GM19099 (cell line): ENCODE results near the gene SNAI3.

Experiments used
- POLR2A ChIP-seq: IDR thresholded peaks from 3 replicates; pipeline ENCODE4 v1.6.1; 2011; ENCODE audit warnings: low read depth; ENCODE audit not compliant: insufficient read length; ENCODE audit errors: extremely low read depth

The SNAI3 gene

GRCh38 chr16:88724855-88725555 lies 38.7 kb upstream of the SNAI3 start:
- no peak for TF ChIP-seq POLR2A

GRCh38 chr16:88723911-88724310 lies 37.6 kb upstream of the SNAI3 start:
- no peak for TF ChIP-seq POLR2A

GRCh38 chr16:88723507-88723887 lies 37.2 kb upstream of the SNAI3 start:
- no peak for TF ChIP-seq POLR2A

GRCh38 chr16:88722784-88723506 lies 36.6 kb upstream of the SNAI3 start:
- no peak for TF ChIP-seq POLR2A

GRCh38 chr16:88721815-88722755 lies 35.8 kb upstream of the SNAI3 start:
- no peak for TF ChIP-seq POLR2A

GRCh38 chr16:88721236-88721635 lies 34.9 kb upstream of the SNAI3 start:
- TF ChIP-seq POLR2A = no peak

GRCh38 chr16:88720396-88720970 lies 34.2 kb upstream of the SNAI3 start:
- no peak for TF ChIP-seq POLR2A

GRCh38 chr16:88719933-88720296 lies 33.6 kb upstream of the SNAI3 start:
- TF ChIP-seq POLR2A = no peak

- no peak for TF ChIP-seq POLR2A
Measured at GRCh38 chr16:88719267-88719932, 33.1 kb upstream of the SNAI3 start.

- TF ChIP-seq POLR2A = no peak
Measured at GRCh38 chr16:88718178-88718577, 31.9 kb upstream of the SNAI3 start.

GRCh38 chr16:88716601-88717001 lies 30.3 kb upstream of the SNAI3 start:
- no peak for TF ChIP-seq POLR2A

- no peak for TF ChIP-seq POLR2A
Measured at GRCh38 chr16:88716201-88716600, 29.9 kb upstream of the SNAI3 start.

GRCh38 chr16:88715312-88716190 lies 29.2 kb upstream of the SNAI3 start:
- TF ChIP-seq POLR2A = no peak
